Effector CD4-positive, alpha-beta T cell (primary cell): ENCODE measurements around the gene PHLDB2.
"Not testable (repeated sequence)": the region's sequence is repeated elsewhere in the genome, so short reads cannot be mapped to it uniquely, and the experiment has no call there.

Experiments
- DNase-seq: peaks from one replicate; pipeline ENCODE4 v3.0.0-alpha.2; 2020
- total RNA-seq: gene quantifications from one replicate; lab custom pipeline; 2026; lab: John Stamatoyannopoulos, UW

Gene PHLDB2
- 12.0 reads per million, percentile 35 among the genes with 10 or more reads in this experiment for total RNA-seq

GRCh38 chr3:111859061-111859973 is at the start of gene PHLDB2:
Gene PHLDB2, plus strand, starts transcription at chr3:111859265. Its CDS starts 24,813 bp downstream, at chr3:111884078.
- peak; percentile 52 for DNase-seq

- DNase-seq = no peak
These were observed 48.2 kb upstream of the PHLDB2 start for GRCh38 chr3:111810909-111811308.

- DNase-seq = no peak
These were observed 47.3 kb upstream of the PHLDB2 start for GRCh38 chr3:111811811-111812210.

GRCh38 chr3:111812701-111813100 is 46.4 kb upstream of the PHLDB2 start:
- DNase-seq = no peak

GRCh38 chr3:111813441-111813840 is 45.6 kb upstream of the PHLDB2 start:
- no peak for DNase-seq

- no peak for DNase-seq
These were observed 45.1 kb upstream of the PHLDB2 start for GRCh38 chr3:111813979-111814378.

- DNase-seq = not testable (repeated sequence)
These were observed 42.3 kb upstream of the PHLDB2 start for GRCh38 chr3:111816771-111817170.

GRCh38 chr3:111819927-111820326 is 39.1 kb upstream of the PHLDB2 start:
- DNase-seq = no peak

- no peak for DNase-seq
These were observed 38.4 kb upstream of the PHLDB2 start for GRCh38 chr3:111820651-111821050.

- DNase-seq = no peak
These were observed 37.2 kb upstream of the PHLDB2 start for GRCh38 chr3:111821891-111822290.

GRCh38 chr3:111822804-111823203 is 36.3 kb upstream of the PHLDB2 start:
- no peak for DNase-seq

GRCh38 chr3:111823341-111823855 is 35.7 kb upstream of the PHLDB2 start:
- DNase-seq = no peak

- no peak for DNase-seq
These were observed 34.7 kb upstream of the PHLDB2 start for GRCh38 chr3:111824351-111824750.

- DNase-seq = no peak
These were observed 31.2 kb upstream of the PHLDB2 start for GRCh38 chr3:111827871-111828270.

GRCh38 chr3:111828530-111828929 is 30.5 kb upstream of the PHLDB2 start:
- no peak for DNase-seq

GRCh38 chr3:111829023-111829422 is 30.0 kb upstream of the PHLDB2 start:
- DNase-seq = no peak

GRCh38 chr3:111831840-111832239 is 27.2 kb upstream of the PHLDB2 start:
- DNase-seq = no peak

GRCh38 chr3:111837112-111837511 is 22.0 kb upstream of the PHLDB2 start:
- DNase-seq = no peak

- no peak for DNase-seq
These were observed 20.9 kb upstream of the PHLDB2 start for GRCh38 chr3:111838133-111838532.

GRCh38 chr3:111846039-111846438 is 13.0 kb upstream of the PHLDB2 start:
- no peak for DNase-seq

GRCh38 chr3:111846717-111847116 is 12.3 kb upstream of the PHLDB2 start:
- DNase-seq = no peak

- DNase-seq = no peak
These were observed 10.8 kb upstream of the PHLDB2 start for GRCh38 chr3:111848283-111848682.

GRCh38 chr3:111848778-111849177 is 10.3 kb upstream of the PHLDB2 start:
- no peak for DNase-seq

GRCh38 chr3:111850537-111850936 is 8.5 kb upstream of the PHLDB2 start:
- DNase-seq = no peak
